Muscle of leg (tissue), 11 donors: ENCODE data around the gene PLAAT5. TPM values are rescaled to one million over a fixed set of nuclear protein-coding genes. Genes with fewer than 3 reads are reported as not detected.
"Not testable (repeated sequence)": the region's sequence is repeated elsewhere in the genome, so short reads cannot be mapped to it uniquely, and the experiment has no call there.

ENCODE experiments used
- DNase-seq: peaks from one replicate; pipeline ENCODE4 v3.0.0; 2013
- H3K27ac ChIP-seq: one replicate; pipeline ENCODE4 v1.5.1; 2013; ENCODE audit warnings: mild to moderate bottlenecking, low read length, control low read depth
- H3K27me3 ChIP-seq: one replicate; pipeline ENCODE4 v1.6.1; 2013; ENCODE audit warnings: low read length; ENCODE audit not compliant: control insufficient read depth, insufficient read depth
- H3K36me3 ChIP-seq: one replicate; pipeline ENCODE4 v1.6.1; 2013; ENCODE audit warnings: low read length; ENCODE audit not compliant: control insufficient read depth, insufficient read depth
- H3K4me1 ChIP-seq: one replicate; pipeline ENCODE4 v1.6.1; 2013; ENCODE audit warnings: low read length; ENCODE audit not compliant: control insufficient read depth, insufficient read depth
- H3K4me3 ChIP-seq: one replicate; pipeline ENCODE4 v1.5.1; 2013; ENCODE audit warnings: low read length, control low read depth
- H3K9me3 ChIP-seq: replicated peaks from 2 replicates; pipeline ENCODE4 v1.6.1; 2013; ENCODE audit warnings: low read depth, low read length; ENCODE audit not compliant: control insufficient read depth
- WGBS: methylation state at CpG from one replicate; pipeline ENCODE4 v1.1.5; 2013; ENCODE audit warnings: missing lambda C conversion rate; ENCODE audit not compliant: insufficient coverage; 5-methylcytosine and 5-hydroxymethylcytosine counted together
- polyA plus RNA-seq, 8 donors: library from polyadenylated mRNA; unstranded; fragments of 120-200 nt; gene quantifications; one replicate each; pipeline versions ENCODE4 v1.2.1 to v1.2.3, GENCODE V29; 2013; ENCODE audit warnings: inconsistent platforms in 1 of 8, low replicate concordance in 1 of 8; ENCODE audit not compliant: insufficient read length in 8 of 8, insufficient read depth in 1 of 8
- total RNA-seq: library from RNA; stranded (reverse); fragments of 120-200 nt; gene quantifications from one replicate; pipeline ENCODE4 v1.2.4, GENCODE V29; 2013

PLAAT5 gene
- total and polyA plus RNA-seq, 9 donors, result 2.1 to 6.2 (median 3.4) TPM

DNA sequence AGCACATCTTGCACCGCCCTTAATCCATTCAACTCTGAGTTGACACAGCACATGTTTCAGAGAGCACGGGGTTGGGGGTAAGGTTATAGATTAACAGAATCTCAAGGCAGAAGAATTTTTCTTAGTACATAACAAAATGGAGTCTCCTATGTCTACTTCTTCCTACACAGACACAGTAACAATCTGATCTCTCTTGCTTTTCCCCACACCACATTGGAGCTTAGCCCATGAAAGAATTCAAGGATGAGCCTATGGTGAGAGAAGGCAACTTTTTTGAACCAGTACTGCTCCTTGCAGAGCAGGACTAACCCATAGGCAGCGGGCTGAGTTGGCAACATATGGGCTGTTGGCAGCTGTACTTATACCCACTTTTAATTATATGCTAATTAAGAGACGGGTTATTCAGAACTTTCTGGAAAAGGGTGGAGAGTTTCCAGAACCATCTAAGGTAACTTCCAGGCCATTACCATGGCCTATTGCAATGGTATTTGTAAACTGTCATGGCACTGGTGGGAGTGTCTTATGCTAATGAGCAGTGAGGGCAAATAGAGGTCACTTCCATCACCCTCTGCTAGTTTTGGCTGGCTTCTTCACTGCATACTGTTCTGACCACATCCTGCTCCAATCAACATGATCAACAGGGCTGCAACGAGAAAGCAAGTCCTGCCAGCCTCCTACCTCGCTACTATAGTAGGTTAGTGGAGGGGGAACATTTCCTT lies 40.3 kb upstream of the PLAAT5 start:
- not testable (repeated sequence) for H3K27me3 ChIP-seq, H3K4me3 ChIP-seq, H3K36me3 ChIP-seq, H3K9me3 ChIP-seq, H3K4me1 ChIP-seq, H3K27ac ChIP-seq
- no CpG with 5 or more reads among the region's 6 CpGs for WGBS
- DNase-seq, result peak; percentile 20

DNA sequence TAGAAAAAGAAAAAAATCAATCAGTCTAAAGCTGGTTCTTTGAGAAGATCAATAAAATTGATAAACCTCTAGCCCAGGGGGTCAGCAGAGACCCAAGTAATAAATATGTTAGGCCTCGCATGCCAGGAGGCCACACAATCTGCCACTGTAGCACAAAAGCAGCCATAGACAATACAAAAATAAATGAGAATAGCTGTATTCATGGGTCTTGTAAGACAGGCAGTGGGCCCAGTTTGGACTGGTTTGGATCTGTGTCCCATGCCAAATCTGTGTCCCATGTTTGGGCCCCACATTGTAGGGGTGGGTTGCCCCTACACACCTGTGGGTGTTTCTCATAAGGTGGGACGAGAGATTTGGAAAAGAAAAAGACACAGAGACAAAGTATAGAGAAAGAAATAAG lies 39.1 kb upstream of the PLAAT5 start:
- 80% methylated on average over 1 of the region's 2 CpGs for WGBS
- Histone ChIP-seq H3K4me3 (no peak overlapping the region), H3K4me1 (no peaks in the 10 kb centered on the region), H3K9me3 (no peaks in the 10 kb centered on the region), H3K27ac (no peak overlapping the region), H3K36me3 (no peaks in the 10 kb centered on the region), H3K27me3 (no peaks in the 10 kb centered on the region)
- DNase-seq, result no peak

DNA sequence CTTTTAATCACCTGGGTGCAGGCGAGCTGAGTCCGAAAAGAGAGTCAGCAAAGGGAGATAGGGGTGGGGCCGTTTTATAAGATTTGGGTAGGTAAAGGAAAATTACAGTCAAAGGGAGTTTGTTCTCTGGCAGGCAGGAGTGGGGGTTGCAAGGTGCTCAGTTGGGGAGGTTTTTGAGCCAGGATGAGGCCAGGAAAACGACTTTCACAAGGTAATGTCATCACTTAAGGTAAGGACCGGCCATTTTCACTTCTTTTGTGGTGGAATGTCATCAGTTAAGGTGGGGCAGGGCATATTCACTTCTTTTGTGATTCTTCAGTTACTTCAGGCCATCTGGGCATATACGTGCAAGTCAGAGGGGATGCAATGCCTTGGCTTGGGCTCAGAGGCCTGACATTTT lies 38.4 kb upstream of the PLAAT5 start:
- 59% methylated on average over 3 of the region's 6 CpGs for WGBS
- not testable (repeated sequence) for H3K27ac ChIP-seq, H3K9me3 ChIP-seq, H3K4me3 ChIP-seq, DNase-seq, H3K36me3 ChIP-seq, H3K27me3 ChIP-seq, H3K4me1 ChIP-seq

DNA sequence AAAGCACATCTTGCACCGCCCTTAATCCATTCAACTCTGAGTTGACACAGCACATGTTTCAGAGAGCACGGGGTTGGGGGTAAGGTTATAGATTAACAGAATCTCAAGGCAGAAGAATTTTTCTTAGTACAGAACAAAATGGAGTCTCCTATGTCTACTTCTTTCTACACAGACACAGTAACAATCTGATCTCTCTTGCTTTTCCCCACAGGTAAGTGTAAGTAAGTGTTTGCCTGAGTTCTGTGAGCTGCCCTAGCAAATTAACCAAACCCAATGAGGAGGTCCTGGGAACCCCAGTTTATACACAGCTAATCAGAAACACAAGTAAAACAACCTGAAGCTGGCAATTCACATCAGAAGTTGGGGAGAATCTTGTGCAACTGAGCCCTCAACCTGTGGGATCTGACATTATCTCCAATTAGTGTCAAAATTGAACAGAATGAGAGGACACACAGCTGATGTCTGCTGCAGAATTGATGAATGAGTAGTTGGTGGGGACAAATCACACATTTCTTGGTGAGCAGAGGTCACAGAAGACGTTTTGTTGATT lies 37.8 kb upstream of the PLAAT5 start:
- not testable (repeated sequence) for H3K27ac ChIP-seq, H3K27me3 ChIP-seq
- WGBS, result 36% methylated on average over 1 of the region's 3 CpGs

DNA sequence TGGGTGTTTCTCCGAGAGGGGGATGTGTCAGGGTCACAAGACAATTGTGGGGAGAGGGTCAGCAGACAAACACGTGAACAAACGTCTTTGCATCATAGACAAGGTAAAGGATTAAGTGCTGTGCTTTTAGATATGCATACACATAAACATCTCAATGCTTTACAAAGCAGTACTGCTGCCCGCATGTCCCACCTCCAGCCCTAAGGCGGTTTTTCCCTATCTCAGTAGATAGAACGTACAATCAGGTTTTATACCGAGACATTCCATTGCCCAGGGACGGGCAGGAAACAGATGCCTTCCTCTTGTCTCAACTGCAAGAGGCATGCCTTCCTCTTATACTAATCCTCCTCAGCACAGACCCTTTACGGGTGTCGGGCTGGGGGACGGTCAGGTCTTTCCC lies 37.2 kb upstream of the PLAAT5 start:
- H3K4me1 ChIP-seq, H3K27me3 ChIP-seq, H3K27ac ChIP-seq, DNase-seq, H3K4me3 ChIP-seq, H3K36me3 ChIP-seq, H3K9me3 ChIP-seq: not testable (repeated sequence)
- 7% methylated on average over 2 of the region's 11 CpGs for WGBS

More for the DNA sequence above, 37.8 kb upstream of the PLAAT5 start:
- not testable (repeated sequence) for H3K9me3 ChIP-seq, H3K36me3 ChIP-seq, DNase-seq, H3K4me3 ChIP-seq, H3K4me1 ChIP-seq

DNA sequence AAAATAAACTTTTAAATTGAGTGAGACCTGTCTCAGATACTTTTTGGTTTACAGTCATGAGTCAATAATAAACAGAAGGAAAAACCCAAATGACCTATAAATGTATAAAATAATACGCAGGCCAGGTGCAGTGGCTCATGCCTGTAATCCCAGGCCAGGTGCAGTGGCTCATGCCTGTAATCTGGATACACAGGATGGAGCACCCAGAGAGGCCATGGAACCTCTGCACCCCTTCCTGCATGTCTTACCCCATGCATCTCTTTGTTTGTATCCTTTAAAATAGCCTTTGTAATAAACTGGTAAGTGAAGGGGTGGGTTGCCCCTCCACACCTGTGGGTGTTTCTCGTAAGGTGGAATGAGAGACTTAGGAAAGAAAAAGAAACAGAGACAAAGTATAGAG lies 36.7 kb upstream of the PLAAT5 start:
- Histone ChIP-seq H3K4me1 (no peaks in the 10 kb centered on the region), H3K36me3 (no peaks in the 10 kb centered on the region), H3K9me3 (no peaks in the 10 kb centered on the region), H3K4me3 (no peak overlapping the region), H3K27me3 (peaks cover 2% of the 10 kb centered on the region), H3K27ac (no peak overlapping the region)
- 60% methylated on average over 1 of the region's 2 CpGs for WGBS
- no peak for DNase-seq

DNA sequence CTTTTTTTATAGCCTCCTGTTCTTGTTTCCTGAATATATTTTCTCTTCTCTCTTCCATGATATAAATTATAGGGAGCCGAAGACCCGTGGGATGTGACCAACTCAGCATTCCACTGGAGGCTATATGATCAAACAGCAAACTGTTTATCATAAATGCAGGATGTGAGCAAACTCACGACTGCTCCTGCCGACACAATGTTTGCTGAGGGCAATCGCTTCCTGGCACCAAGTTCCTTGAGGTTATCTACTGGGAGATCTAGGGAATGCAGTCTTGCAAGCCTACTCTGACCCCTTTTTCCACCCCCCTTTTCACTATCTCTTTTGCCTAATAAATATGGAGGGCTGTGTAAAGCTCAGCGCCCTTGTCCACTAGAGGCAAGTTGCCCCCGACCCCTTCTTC lies 32.2 kb upstream of the PLAAT5 start:
- H3K9me3 ChIP-seq, result no peaks in the 10 kb centered on the region
- 100% methylated on average over 3 of the region's 7 CpGs for WGBS
- no peak for DNase-seq
- H3K27ac ChIP-seq, result no peak overlapping the region
- H3K27me3 ChIP-seq, result peaks cover 2% of the 10 kb centered on the region
- no peaks in the 10 kb centered on the region for H3K4me1 ChIP-seq
- H3K4me3 ChIP-seq, result no peak overlapping the region
- H3K36me3 ChIP-seq, result no peaks in the 10 kb centered on the region

DNA sequence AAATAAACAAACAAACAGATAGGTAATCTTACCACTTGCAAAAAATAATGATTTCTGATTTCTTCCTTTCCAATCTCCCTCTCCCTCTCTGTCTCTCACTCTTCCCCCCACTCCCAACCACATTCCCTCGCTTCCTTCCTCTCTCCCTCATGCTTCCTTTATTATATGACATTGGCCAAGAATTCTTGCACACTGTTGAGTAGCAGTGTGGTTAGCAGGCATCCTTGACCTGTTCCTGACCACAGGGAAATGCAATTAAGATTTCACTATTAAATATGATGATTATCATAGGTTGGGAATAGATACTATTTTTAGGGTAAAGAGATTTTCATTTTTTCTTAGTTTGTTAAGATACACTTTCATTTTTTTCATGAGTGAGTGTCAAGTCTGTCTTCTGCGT lies 30.9 kb upstream of the PLAAT5 start:
- Histone ChIP-seq H3K36me3 (no peaks in the 10 kb centered on the region), H3K9me3 (no peaks in the 10 kb centered on the region), H3K27me3 (peaks cover 2% of the 10 kb centered on the region), H3K4me1 (no peaks in the 10 kb centered on the region), H3K4me3 (no peak overlapping the region), H3K27ac (no peak overlapping the region)
- WGBS, result no CpG with 5 or more reads among the region's 2 CpGs
- DNase-seq, result no peak

DNA sequence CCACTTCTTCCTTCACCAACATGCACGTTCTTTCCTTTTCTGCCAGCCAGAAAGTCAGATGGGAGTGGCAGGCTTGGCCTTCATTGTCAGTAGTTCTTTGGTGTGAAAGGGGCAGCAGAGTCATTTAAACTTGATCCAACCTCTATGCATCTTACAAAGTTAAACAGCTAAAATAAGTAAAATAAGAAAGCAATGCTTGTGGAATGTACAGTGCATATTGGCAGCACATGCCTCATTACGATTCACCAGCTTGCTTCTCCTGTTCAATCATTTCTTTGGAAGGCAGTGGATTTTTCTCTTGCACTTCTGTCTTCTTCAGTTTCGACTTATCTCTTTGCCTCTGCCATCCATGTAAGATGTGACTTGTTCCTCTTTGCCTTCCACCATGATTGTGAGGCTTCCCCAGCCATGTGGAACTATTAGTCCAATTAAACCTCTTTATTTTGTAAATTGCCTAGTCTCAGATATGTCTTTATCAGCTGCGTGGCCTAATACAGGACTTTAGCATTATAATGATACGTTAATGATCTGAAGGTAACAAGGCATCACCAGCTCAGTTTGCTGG lies 29.7 kb upstream of the PLAAT5 start:
- Histone ChIP-seq H3K9me3 (no peaks in the 10 kb centered on the region), H3K4me1 (no peaks in the 10 kb centered on the region), H3K36me3 (no peaks in the 10 kb centered on the region), H3K4me3 (no peak overlapping the region), H3K27ac (no peak overlapping the region), H3K27me3 (peaks cover 2% of the 10 kb centered on the region)
- WGBS, result 94% methylated on average over 3 of the region's 5 CpGs
- DNase-seq, result no peak

DNA sequence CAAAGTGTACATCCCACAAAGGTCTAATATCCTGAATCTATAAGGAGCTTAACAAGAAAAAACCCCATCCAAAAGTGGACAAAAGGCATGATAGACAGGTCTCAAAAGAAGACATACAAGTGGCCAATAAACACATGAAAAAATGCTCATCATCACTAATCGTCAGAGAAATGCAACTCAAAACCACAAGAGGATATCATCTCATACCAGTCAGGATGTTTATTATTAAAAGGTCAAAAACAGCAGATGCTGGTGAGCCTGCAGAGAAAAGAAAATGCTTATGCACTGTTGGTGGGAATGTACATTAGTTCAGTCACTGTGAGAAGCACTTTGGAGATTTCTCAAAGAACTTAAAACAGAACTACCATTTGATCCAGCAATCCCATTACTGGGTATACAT lies 27.6 kb upstream of the PLAAT5 start:
- H3K4me3 ChIP-seq, result no peak overlapping the region
- H3K9me3 ChIP-seq, result no peaks in the 10 kb centered on the region
- peaks cover 2% of the 10 kb centered on the region for H3K27me3 ChIP-seq
- no CpG with 5 or more reads among the region's 1 CpG for WGBS
- H3K36me3 ChIP-seq, result no peaks in the 10 kb centered on the region
- no peaks in the 10 kb centered on the region for H3K4me1 ChIP-seq
- H3K27ac ChIP-seq, result no peak overlapping the region
- DNase-seq, result no peak
